CD4-positive, alpha-beta T cell treated with Interleukin-6 for 4 hours (primary cell): ENCODE results near the gene CRTC1.

ENCODE experiments used
- DNase-seq: peaks from one replicate; pipeline ENCODE4 v3.0.0-alpha.2; 2020; ENCODE audit warnings: mixed read lengths

The CRTC1 gene

DNA sequence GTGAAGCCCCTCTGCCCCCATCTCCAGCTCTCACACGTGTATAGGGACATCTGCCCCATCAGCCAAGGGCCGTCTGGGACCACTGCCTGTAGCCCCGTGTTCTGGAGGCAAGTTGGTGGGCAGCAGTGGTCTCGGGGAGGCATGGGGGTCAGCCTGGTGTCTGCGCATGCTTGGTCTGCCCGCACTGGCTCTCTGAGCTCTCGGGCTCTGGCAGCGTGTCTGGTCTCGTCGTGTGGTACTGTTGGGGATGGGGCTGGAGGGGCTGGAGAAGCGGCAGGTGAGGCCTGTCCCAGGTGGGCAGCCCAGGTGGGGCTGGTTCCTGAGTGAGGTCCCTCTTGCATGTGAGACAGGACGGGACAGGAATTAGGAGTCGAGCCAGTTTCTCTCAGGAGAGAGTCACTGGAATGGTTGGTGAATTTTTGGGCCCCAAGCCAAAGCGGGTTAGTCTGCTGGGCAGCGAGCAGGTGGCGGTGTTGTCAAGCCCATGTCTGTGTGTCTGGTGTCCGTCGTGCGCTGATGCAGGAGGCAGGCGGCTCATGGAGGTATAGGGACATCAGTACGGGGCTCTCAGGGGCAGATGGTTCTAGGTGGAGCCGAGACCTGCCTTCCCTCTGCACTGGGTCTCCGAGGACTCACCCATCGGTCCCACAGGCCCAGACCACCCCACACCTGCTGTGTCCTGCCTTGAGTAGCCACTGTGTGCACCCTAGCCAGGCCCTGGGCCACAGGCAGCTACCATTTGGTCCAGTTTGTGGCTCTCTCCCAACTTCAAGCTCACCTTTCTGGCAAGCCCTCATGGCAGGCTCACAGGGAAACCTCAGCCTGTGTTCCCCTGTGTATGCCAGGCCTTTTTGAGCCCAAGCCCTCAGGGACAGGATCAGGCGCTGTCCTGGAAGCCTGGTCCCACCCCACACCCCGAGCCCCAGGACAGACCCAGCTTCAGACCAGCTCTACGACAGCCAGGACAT, 89.4 kb downstream of the CRTC1 start:
- DNase-seq = no peak

DNA sequence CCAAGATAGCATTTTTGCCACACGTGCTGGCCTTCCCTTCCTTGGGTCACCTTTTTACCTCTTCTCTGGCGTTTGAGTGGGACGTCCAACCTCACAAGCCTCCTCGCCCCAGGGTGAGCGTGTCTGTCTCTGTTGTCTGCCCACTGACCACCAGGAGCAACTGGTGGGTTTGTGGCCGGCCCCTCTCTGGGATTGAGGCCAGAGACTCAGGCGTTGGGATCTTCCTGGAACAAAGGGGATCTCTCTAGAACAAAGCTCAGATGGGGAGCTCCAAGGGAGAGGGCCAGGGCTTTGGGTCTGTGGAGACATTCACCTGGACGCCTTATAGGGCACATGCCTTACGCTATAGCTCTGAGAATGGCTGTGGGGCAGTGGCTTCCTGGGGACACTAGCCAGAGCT, 90.2 kb downstream of the CRTC1 start:
- DNase-seq = no peak

DNA sequence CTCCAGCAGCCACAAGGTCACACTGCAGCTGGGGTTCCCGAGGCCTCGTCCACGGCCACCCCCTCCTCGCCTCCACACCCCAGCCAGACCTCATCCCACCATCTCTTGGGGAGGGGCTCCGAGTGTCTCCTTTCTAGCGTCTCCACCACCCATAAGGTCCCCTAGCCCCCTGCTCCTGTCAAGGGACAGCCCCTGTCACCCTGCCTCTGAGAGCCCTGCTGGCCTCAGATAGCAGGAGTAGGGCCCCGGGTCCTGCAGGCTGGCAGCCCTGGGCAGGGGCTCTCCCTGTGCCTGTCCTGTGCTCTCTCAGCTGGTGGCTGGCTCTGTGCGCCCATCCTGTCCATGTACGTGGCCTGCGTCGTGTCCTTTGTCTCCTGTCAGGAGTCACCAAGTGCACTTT, 90.6 kb downstream of the CRTC1 start:
- DNase-seq = no peak

DNA sequence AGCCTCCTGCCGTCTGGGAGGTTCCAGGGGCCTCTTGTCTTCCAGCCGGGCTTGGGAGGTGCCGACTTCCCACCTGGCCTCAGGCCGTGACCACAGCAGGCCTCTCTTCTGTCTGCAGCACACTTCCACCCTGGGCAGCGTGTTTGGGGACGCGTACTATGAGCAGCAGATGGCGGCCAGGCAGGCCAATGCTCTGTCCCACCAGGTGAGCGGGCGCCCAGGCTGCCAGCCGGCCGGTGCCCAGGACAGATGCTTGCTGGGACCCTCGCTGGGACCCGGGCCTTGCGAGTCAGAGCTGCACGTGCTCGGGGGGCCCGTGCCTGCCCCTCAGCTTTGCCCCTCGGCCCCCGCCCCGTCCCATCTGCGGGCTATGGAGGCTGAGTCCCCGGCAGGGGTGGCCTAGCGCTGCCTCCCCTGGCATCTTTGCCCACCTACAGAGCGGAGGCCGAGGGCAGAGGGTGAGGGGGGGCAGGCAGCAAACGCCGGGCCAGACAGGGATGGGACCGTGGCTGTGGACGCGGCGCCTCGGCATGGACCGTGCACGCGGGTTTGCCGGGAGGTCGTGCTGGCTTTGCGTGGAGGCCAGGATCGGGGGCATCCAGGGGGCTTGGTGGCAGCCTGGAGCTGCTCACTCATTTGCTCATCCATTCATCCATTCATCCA, 91.4 kb downstream of the CRTC1 start:
- DNase-seq = no peak

DNA sequence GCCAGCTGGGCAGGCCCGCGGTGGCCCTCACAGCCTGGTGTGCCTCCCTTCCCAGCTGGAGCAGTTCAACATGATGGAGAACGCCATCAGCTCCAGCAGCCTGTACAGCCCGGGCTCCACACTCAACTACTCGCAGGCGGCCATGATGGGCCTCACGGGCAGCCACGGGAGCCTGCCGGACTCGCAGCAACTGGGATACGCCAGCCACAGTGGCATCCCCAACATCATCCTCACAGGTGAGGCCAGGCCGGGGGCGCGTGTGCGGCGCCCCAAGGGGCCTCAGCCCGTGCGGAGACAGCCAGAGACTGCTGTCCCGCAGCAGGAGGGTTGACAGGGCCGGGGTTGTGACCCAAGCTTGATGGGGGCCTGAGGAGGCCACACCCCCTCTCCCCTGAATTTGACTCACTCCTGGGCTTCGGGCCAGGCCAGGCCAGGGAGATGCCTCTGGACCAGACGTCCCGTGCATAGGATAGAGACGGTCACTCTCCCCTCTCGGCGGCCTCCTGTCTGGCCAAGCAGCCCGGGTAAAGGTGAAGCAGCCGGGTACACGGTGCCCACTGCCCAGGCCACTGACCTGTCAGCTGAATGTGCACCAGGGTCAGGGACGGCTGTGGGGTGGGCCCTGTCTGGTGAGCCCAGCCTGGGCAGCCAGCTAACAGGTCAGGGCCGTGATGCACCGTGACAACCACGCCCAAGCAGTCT, 92.3 kb downstream of the CRTC1 start:
- no peak for DNase-seq

DNA sequence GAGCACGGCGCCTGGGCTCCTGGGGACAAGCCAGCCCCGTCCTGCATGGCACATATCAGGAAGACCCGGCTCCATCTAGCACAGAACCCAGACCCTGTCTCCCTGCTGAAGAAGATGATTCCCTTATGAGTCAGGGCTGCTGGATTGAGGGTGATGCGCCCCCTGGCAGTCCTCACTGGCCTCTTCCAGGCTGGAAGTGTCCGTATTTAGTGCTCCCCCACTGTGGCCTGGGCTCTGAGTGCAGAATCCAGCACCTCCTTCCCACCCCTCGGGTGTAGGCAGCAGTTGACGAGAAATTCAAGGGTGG, 92.8 kb downstream of the CRTC1 start:
- no peak for DNase-seq

DNA sequence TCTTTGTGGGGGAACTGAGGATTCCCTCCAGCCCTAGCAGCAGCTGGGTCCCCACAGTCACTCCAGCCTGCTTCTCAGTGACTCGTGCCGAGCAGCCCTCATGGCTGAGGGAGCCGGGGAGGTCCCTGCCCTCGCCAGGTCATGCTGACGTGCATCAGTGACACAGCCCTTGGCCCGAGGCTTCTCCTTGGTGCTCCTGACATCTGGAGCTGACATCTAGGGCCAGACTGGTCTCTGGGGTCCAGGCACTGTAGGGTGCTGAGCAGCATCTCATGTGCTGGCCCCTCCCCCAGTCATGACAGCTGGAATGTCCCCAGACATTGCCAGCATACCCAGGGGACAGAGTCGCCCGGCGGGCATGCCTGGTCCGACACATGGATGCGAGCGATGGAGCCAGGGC, 93.3 kb downstream of the CRTC1 start:
- no peak for DNase-seq

DNA sequence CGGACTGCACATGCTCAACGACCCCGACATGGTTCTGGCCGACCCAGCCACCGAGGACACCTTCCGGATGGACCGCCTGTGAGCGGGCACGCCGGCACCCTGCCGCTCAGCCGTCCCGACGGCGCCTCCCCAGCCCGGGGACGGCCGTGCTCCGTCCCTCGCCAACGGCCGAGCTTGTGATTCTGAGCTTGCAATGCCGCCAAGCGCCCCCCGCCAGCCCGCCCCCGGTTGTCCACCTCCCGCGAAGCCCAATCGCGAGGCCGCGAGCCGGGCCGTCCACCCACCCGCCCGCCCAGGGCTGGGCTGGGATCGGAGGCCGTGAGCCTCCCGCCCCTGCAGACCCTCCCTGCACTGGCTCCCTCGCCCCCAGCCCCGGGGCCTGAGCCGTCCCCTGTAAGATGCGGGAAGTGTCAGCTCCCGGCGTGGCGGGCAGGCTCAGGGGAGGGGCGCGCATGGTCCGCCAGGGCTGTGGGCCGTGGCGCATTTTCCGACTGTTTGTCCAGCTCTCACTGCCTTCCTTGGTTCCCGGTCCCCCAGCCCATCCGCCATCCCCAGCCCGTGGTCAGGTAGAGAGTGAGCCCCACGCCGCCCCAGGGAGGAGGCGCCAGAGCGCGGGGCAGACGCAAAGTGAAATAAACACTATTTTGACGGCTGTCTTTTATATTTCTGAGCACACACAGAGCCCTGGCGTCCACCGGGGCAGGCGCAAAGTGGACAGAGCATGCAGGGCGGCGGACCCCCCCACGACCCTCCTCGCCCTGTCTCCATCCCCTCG, 94.0 kb downstream of the CRTC1 start:
- DNase-seq = no peak

DNA sequence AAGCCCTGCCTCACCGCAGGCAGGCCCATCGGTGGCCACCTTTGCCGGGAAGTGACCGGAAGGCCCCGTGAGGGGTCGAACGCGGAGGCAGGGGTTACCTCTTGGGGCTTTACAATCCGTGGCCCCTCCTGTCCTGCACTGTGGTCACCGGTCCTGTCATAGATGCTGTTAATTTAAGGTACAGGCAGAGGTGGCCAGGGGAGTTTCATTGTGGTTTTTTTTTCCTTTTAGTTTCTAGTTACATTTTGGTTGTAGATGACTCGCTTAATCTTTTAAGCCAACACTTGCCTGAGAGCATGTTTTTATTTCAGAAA, 94.6 kb downstream of the CRTC1 start:
- no peak for DNase-seq

DNA sequence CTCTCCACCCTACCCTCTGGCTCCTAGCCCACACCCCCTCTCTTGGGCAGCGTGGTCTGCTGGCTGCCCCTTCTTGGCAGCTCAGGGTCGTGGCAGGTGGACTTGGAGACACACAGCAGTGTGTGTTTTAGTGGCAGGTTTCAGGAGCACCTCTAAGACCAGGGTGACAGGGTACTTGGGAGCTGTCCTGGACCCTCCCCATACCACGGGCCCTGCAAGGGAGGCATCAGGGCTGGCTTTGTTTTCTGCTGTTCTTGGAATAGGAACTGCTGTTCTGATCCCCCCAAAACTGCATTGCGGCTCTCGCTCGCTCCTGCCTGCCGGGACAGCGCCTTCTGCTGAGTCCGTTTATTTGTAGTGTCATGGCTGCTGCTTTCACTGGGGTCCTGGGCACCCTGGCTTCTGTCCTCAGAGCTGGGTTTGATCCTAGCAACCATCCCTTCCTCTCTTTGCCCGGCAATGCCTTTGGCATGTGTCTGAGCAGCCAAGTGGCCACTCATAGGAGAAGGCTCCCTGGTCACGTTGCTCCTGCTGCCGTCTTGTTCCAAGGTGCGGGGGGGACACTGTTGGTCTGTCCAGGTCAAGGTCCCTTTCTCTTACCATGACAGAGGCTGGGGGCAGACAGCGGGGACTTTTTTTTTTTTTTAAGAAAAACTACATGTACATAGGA, 95.5 kb downstream of the CRTC1 start:
- DNase-seq = no peak

DNA sequence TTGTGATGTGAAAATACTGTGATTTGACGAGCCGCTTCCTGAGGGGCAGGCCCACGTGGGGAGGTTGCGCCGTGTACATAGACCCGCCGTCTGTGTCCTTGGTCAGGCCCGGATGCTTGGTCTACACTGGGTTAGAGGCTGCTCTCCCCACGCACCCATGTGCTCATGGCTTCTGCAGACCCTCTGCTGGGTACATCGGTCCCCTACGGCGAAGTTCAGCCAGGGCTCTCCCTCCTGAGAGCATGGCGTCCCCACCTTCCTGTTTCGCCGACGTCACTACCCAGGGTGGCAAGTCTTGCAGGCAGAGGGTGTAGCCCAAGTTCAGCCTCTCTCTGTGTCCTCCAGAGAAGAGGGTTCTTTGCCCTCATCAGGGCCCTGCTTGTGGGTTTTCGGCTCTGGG, 96.6 kb downstream of the CRTC1 start:
- no peak for DNase-seq

DNA sequence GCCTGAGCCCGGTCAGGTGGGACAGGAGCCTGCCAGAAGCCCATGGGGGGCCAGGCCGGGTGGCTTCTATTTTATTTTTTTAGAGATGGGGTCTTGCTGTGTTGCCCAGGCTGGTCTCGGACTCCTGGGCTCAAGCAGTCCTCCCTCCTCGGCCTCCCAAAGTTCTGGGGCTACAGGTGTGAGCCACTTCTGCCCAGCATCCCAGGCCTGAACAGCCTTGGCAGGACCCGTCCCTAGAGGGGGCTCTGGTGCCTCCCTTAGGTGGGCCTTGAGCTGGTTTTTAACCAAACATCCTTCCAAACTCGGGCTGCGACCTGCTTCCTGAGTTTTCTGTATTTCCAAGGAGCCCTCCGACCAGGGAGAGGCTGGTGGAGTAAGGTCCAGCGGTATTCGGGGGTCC, 97.2 kb downstream of the CRTC1 start:
- no peak for DNase-seq

DNA sequence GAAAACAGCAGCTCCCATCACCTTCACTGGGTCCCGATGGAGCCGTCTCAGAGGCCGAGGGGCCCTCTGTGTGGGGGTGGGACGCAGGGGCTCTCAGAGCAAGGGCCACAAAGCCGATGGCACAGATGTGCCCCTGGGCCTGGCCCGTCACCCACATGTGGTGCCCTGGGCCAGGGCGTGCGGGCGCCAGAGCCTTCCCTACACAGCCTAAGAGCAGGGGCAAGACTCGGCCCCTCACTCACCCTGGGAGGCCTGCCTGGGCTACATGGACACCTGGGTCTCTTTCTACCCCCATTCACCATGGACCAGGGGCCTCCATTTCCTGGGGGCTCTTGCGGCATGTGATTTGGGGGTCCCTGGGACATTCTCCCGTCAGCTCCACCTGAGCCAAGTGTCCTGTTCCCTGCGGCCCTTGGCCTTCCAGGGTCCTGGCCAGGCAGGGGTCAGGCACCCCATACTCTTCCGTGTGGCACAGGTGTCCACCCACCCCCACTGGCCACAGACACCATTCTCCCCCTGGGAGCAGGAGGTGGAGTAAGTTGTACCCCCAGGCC, 97.6 kb downstream of the CRTC1 start:
- DNase-seq = no peak

DNA sequence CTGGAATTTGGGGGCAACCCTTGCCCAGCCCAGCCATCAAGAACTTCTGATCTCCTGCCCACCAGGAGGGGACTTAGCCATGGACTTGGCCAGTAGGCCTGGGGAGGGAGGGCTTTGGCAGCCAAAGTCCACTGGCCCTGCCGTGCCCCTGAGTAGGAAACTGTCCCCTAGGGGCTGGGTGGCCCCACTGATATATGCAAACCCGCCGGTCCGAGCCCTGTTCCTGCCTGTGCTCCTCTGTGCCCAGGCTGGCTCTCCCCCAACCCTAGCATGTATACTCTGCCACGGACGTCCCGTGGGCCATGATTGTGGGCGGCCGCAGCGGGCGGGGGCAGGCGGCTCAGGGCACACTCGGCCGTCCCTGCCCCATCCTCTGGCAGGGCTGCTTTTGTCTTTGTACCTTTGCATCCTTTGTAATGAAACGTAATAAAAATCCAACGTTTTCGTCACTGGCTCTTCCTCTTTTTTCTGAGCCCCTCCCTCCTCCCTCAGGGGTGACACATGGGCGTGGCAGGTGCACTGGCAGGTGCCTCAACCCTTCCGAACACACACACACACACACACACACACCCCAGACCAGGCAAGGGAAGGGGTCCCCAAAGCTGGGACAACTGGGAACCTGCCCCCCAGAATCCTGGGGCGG, 98.5 kb downstream of the CRTC1 start:
- DNase-seq = no peak

DNA sequence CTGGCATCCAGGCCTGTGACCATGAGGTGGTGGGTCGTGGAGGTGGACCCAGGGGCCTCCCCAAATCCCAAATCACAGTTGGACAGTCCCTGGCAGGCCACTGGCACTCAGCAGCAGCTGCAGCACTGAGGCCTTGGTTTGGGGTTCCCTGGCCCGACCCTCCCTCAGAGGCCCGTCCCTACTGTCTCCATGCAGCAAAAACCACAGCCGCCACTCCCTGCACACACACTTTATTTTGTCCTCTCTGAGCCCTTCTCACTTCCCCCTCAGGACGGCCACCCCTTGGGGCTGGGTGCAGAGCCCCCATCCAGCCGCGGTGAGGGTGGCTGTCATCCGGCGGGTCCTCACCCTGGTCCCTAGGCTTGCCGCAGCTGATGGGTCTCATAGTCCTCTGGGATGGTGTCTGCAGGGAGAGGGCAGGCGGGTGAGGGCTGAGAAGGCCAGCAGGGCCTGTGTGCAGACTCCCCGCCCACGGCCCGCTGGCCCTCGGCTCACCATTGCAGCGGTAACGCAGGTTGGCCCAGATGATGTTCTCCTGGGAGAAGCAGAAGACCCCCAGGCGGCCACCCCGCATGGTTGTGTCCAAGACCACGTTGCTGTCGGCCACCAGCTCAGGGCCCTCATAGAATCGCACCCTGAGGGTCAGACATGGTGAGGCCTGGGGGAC, 99.2 kb downstream of the CRTC1 start:
- DNase-seq = no peak

DNA sequence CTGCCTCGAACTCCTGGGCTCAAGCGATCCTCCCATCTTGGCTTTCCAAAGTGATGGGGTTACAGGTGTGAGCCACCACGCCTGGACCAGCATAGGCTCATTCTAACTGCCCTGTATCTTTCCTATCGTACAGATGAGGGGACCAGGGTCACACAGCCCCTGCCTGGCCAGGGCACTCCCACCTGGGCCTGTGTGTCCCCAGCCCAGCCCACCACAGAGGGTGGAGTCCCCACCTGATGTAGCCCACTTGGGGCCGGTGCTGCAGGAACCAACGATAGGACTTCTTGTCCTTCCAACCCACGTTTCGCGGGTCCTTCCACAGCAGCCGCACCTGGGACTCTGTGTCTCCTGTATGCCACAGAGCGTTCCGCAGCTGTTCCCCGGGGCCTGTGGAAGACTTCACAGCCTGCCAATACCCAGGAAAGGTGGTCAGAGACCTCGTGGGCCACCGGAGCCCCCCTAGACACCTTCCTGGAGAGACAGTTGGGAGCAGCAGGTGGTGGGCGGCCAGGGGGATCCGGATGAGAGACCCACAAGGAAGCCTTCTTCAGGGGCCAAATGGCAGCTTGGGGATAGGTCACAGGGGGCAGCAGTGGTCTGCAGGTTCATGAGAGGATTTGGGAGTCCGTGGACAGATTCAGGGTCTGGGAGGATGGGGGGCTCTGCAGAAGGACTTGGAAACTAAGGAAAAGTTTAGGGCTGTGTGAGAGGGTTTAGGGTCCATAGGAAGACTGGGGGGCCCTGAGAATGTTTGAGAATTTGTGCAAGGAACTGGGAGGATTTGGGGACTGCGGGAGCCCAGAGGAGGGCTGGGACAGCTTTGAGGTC, 100.7 kb downstream of the CRTC1 start:
- no peak for DNase-seq

DNA sequence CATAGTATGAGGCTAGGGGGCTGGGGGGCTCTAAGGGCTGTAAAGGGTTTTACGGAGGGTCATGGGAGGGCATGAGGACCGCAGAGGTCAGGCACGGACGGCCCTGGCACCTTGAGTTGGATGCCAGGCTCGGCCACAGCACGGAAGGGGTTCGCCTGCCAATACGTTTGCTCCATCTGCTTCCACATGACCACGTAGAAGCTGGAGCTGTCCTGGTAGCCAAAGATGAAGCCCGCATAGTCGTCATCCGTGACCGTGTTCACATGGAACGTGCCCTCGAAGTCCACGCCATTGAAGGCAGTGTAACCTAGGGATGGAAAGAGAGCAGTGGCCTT, 101.3 kb downstream of the CRTC1 start:
- no peak for DNase-seq

DNA sequence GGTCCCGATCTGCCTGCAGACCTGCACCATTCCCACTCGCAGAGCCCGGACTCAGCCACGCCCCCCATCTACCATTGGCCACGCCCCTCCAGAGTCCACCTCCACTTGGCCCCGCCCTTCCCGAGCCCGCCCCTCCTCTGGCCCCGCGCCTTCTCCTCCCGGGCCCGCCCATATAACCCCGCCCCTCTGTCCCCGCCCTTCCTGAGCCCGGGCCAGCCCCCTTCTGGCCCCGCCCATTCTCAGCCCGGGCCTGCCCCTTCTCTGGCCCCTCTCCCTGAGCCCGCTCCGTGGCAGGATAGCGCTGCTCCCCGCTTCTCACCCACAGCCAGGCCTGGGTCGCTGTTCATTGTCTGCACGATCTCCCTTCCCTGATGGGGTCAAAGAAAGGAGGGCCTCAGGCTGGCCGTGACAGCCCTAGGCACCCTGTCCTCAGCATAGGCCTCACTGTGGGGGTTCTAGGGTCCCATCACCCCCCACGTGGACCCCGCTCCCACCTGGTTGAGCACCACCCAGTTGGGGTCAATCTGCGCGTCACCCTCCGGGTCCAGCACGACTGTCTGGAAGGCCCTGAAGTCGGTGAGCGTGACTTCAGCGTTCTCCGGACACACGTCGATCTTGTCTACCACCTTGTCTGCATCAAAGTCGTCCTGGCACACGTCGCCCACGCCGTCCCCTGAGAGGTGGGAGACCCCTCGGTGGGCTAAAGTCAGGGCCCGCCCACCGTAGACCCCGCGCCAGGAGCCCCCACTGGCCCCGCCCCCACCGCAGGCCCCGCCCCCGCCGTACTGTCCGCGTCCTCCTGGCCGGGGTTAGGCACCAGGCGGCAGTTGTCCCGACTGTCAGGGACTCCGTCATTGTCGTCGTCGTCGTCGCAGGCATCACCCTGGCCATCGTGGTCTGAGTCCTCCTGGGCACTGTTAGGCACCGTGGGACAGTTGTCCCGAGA, 102.0 kb downstream of the CRTC1 start:
- peak; percentile 68 for DNase-seq
